K562 (cell line): Measurements from ENCODE around the gene RAD51AP1. TPM values are rescaled to one million over a fixed set of nuclear protein-coding genes. Genes with fewer than 3 reads are reported as not detected.

ENCODE experiments used
- ATAC-seq: fragments of 200-7000 bp; cut with Tn5 transposase; 3 replicates; pipeline ENCODE4 v1.9.1; 2020; ENCODE audit warnings: moderate library complexity
- BruUV-seq: library from RNA; stranded (reverse); fragments of 400-500 nt; replicated peaks from 2 replicates; lab custom pipeline; 2021; lab: Mats Ljungman, UMichigan
- CTCF ChIA-PET: fragments of 300-600 bp; formaldehyde crosslinking; extraction: SDS; loops from one replicate; lab custom pipeline; 2021; ENCODE audit warnings: low intra/inter-chr PET ratio; lab: Yijun Ruan, JAX
- POLR2A ChIA-PET: fragments of 300-600, 350-650 bp; sonication (Branson Sonifier 250); formaldehyde crosslinking; extraction: SDS; loops from one replicate; lab custom pipeline; 2021; ENCODE audit warnings: antibody characterized with exemption, inconsistent platforms; lab: Yijun Ruan, JAX
- DNase-seq, 4 experiments: peaks; one replicate each; pipeline versions ENCODE4 v3.0.0 to v3.0.0-alpha.2; 2011 to 2018; ENCODE audit warnings: low spot score in 3 of 4, mixed read lengths in 3 of 4; ENCODE audit errors: extremely low read depth in 1 of 4
- FAIRE-seq: peaks from 2 replicates; lab custom pipeline; 2011; peaks lifted over from hg19 to GRCh38; lab: Jason Lieb, UNC
- H2AFZ ChIP-seq: 2 replicates; pipeline ENCODE4 v1.6.0; 2011; ENCODE audit warnings: low read depth, low read length, control low read depth, inconsistent platforms
- H3K27ac ChIP-seq: fragments of 200-600 bp; 3 replicates; pipeline ENCODE4 v1.8.0; 2011; ENCODE audit warnings: low read depth, mild to moderate bottlenecking, control low read depth, inconsistent platforms, low read length, moderate library complexity, mixed read lengths; ENCODE audit errors: extremely low read depth
- H3K27me3 ChIP-seq, 2 experiments: fragments of 300-600 bp in 1 of 2; 2 replicates in 1 of 2; 3 replicates in 1 of 2; pipeline versions ENCODE4 v1.6.0 to v1.8.0; 2011; ENCODE audit warnings: inconsistent platforms in 2 of 2, low read length in 2 of 2, mild to moderate bottlenecking in 1 of 2, mixed read lengths in 1 of 2, moderate library complexity in 1 of 2; ENCODE audit not compliant: control insufficient read depth in 2 of 2, insufficient read depth in 2 of 2
- H3K36me3 ChIP-seq: fragments of 300-600 bp; 3 replicates; pipeline ENCODE4 v1.8.0; 2011; ENCODE audit warnings: mild to moderate bottlenecking, low read length, inconsistent platforms; ENCODE audit not compliant: control insufficient read depth, insufficient read depth
- H3K4me1 ChIP-seq, 2 experiments: fragments of 200-600 bp in 1 of 2; replicated peaks in 1 of 2; 2 replicates in 1 of 2; 3 replicates in 1 of 2; pipeline versions ENCODE4 v1.5.1 to v1.8.0; 2011; ENCODE audit warnings: inconsistent platforms in 2 of 2, low read length in 2 of 2, mild to moderate bottlenecking in 1 of 2, mixed read lengths in 1 of 2, moderate library complexity in 1 of 2; ENCODE audit not compliant: control insufficient read depth in 2 of 2, insufficient read depth in 2 of 2
- H3K4me2 ChIP-seq: 2 replicates; pipeline ENCODE4 v1.6.1; 2011; ENCODE audit warnings: low read length, control low read depth, inconsistent platforms, mixed read lengths; ENCODE audit not compliant: insufficient read depth
- H3K4me3 ChIP-seq: fragments of 200-600 bp; sonication (generic), shearing (Covaris generic); 2 replicates; pipeline ENCODE4 v1.5.1; 2016; ENCODE audit warnings: control low read depth, inconsistent platforms
- H3K79me2 ChIP-seq: fragments of 200-600 bp; 3 replicates; pipeline ENCODE4 v1.8.0; 2011; ENCODE audit warnings: low read length, inconsistent platforms; ENCODE audit not compliant: control insufficient read depth, insufficient read depth
- H3K9ac ChIP-seq, 2 experiments: 2 replicates each; pipeline versions ENCODE4 v1.6.0 to v1.6.1; 2011; ENCODE audit warnings: low read depth in 2 of 2, low read length in 2 of 2, control low read depth in 1 of 2, inconsistent platforms in 1 of 2, mild to moderate bottlenecking in 1 of 2, mixed read lengths in 1 of 2; ENCODE audit not compliant: insufficient read depth in 1 of 2
- H3K9me1 ChIP-seq: one replicate; pipeline ENCODE4 v1.6.0; 2011; ENCODE audit warnings: inconsistent platforms, mild to moderate bottlenecking, low read length, moderate library complexity; ENCODE audit not compliant: control insufficient read depth, insufficient read depth
- H3K9me3 ChIP-seq: replicated peaks from 2 replicates; pipeline ENCODE4 v1.5.1; 2011; ENCODE audit warnings: low read depth, low read length, inconsistent platforms; ENCODE audit not compliant: control insufficient read depth, insufficient read depth
- H4K20me1 ChIP-seq: replicated peaks from 2 replicates; pipeline ENCODE4 v1.6.1; 2011; ENCODE audit warnings: low read length, inconsistent platforms, mixed read lengths; ENCODE audit not compliant: control insufficient read depth, insufficient read depth
- BRCA1 ChIP-seq, 2 experiments: fragments of 450-650 bp in 1 of 2; sonication (generic) in 1 of 2; formaldehyde crosslinking in 1 of 2; IDR thresholded peaks; 2 replicates each; pipeline versions ENCODE4 v1.5.0 to v1.6.1; 2017 to 2020; ENCODE audit warnings: mild to moderate bottlenecking in 1 of 2, missing genetic modification reagents in 1 of 2
- CCNT2 ChIP-seq: IDR thresholded peaks from 2 replicates; pipeline ENCODE4 v1.6.1; 2011; ENCODE audit warnings: borderline replicate concordance, low read depth, mild to moderate bottlenecking, moderate library complexity, mixed read lengths, low read length; ENCODE audit not compliant: insufficient read length; ENCODE audit errors: extremely low read depth
- E2F3 ChIP-seq: fragments of 250-450 bp; sonication (Bioruptor Pico); IDR thresholded peaks from 2 replicates; pipeline ENCODE4 v1.4.0; 2020; ENCODE audit warnings: mild to moderate bottlenecking
- RFX7 ChIP-seq: fragments of 250-450 bp; sonication (Bioruptor Pico); IDR thresholded peaks from 2 replicates; pipeline ENCODE4 v1.5.1; 2021; ENCODE audit warnings: mild to moderate bottlenecking
- ZBTB1 ChIP-seq: sonication (generic); formaldehyde crosslinking; IDR thresholded peaks from 2 replicates; pipeline ENCODE4 v1.8.1; 2023; ENCODE audit warnings: missing genetic modification reagents, low read depth, mild to moderate bottlenecking, borderline replicate concordance
- WGBS: fragments of 100-300 bp; shearing (Covaris generic); methylation state at CpG from one replicate; pipeline ENCODE4 v1.1.6; 2016; ENCODE audit warnings: low coverage, mixed read lengths; ENCODE audit not compliant: insufficient coverage; ENCODE audit errors: missing lambda C conversion rate; 5-methylcytosine and 5-hydroxymethylcytosine counted together
- in situ Hi-C: fragments of 300-500 bp; cut with MboI; formaldehyde crosslinking; loops from 4 replicates; pipeline ENCODE4 v1.15.0; 2018; ENCODE audit warnings: inconsistent platforms, mixed read lengths
- intact Hi-C: fragments of 100-400 bp; cut with micrococcal nuclease; formaldehyde crosslinking; loops from 2 replicates; pipeline ENCODE4 v1.14.2; 2022
- polyA plus RNA-seq, 8 experiments: library from polyadenylated mRNA; depleted of rRNA in 4 of 8; stranded (reverse) in 5 of 8; unstranded in 3 of 8; fragments of >200 nt; fragmentation: Nextera tagmentation in 2 of 8; fragmentation: Illumina TruSeq in 1 of 8; extraction: Ambion mirVana in 2 of 8; extraction: Trizol in 1 of 8; gene quantifications; 2 replicates each; pipeline versions ENCODE4 v1.2.1 to v1.2.3, GENCODE V29; 2011 to 2014; ENCODE audit warnings: inconsistent platforms in 1 of 8, missing spikeins in 1 of 8
- total RNA-seq, 7 experiments: library from RNA; depleted of rRNA in 6 of 7; stranded (reverse); fragments of >200 nt in 6 of 7; fragmentation: Illumina TruSeq in 2 of 7; extraction: Trizol in 2 of 7; gene quantifications; 2 replicates each; pipeline versions ENCODE4 v1.2.1 to v1.2.3, GENCODE V29; 2011 to 2021; ENCODE audit warnings: low replicate concordance in 1 of 7
- TF ChIP-seq, protein P1 (sequence below): IDR thresholded peaks from 2 replicates; pipeline ENCODE4 v1.6.1; 2012; ENCODE audit warnings: low read depth, low read length, improper control_type of control experiment, borderline replicate concordance
- TF ChIP-seq, protein P2 (sequence below): sonication (generic); formaldehyde crosslinking; IDR thresholded peaks from 2 replicates; pipeline ENCODE4 v1.8.1; 2023; ENCODE audit warnings: missing genetic modification reagents, mild to moderate bottlenecking, borderline replicate concordance

The RAD51AP1 gene
- total and polyA plus RNA-seq, 9 of the 15 experiments (the other 6 are each of a cell fraction or from before 2014, with no cell fraction given) = 43.8 to 111 (median 89.1) TPM

DNA sequence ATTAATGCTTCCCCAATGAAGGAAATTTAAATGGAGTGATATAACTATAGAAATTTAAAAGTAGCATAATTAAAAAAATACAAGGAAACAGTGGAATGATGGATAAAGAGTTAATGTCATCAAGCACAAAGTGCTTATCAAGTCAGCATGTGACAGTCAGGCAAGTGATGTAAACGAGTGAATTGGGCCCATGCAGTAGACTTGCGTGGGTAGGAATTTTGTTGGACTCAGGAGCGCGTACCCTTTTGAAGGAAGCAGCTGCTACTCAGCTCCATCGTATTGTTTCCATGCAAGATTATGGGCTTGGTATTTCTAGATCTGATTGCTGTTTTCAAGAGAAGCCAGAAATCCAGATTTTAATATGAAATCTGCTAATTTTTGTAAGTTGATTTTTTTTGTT is 18.9 kb downstream of the RAD51AP1 start:
- no peaks in the 10 kb centered on the region for H4K20me1 ChIP-seq
- no peaks in the 10 kb centered on the region for H3K27me3 ChIP-seq
- in situ Hi-C loops (no loop called here), intact Hi-C loops (no loop called here)
- no peak overlapping the region for H3K4me2 ChIP-seq
- TF ChIP-seq, protein P1, sequence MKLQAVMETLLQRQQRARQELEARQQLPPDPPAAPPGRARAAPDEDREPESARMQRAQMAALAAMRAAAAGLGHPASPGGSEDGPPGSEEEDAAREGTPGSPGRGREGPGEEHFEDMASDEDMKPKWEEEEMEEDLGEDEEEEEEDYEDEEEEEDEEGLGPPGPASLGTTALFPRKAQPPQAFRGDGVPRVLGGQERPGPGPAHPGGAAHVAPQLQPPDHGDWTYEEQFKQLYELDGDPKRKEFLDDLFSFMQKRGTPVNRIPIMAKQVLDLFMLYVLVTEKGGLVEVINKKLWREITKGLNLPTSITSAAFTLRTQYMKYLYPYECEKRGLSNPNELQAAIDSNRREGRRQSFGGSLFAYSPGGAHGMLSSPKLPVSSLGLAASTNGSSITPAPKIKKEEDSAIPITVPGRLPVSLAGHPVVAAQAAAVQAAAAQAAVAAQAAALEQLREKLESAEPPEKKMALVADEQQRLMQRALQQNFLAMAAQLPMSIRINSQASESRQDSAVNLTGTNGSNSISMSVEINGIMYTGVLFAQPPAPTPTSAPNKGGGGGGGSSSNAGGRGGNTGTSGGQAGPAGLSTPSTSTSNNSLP = no peak
- no peak for TF ChIP-seq CCNT2
- no peak for TF ChIP-seq E2F3 (CRISPR knock-in tag)
- TF ChIP-seq, protein P2, sequence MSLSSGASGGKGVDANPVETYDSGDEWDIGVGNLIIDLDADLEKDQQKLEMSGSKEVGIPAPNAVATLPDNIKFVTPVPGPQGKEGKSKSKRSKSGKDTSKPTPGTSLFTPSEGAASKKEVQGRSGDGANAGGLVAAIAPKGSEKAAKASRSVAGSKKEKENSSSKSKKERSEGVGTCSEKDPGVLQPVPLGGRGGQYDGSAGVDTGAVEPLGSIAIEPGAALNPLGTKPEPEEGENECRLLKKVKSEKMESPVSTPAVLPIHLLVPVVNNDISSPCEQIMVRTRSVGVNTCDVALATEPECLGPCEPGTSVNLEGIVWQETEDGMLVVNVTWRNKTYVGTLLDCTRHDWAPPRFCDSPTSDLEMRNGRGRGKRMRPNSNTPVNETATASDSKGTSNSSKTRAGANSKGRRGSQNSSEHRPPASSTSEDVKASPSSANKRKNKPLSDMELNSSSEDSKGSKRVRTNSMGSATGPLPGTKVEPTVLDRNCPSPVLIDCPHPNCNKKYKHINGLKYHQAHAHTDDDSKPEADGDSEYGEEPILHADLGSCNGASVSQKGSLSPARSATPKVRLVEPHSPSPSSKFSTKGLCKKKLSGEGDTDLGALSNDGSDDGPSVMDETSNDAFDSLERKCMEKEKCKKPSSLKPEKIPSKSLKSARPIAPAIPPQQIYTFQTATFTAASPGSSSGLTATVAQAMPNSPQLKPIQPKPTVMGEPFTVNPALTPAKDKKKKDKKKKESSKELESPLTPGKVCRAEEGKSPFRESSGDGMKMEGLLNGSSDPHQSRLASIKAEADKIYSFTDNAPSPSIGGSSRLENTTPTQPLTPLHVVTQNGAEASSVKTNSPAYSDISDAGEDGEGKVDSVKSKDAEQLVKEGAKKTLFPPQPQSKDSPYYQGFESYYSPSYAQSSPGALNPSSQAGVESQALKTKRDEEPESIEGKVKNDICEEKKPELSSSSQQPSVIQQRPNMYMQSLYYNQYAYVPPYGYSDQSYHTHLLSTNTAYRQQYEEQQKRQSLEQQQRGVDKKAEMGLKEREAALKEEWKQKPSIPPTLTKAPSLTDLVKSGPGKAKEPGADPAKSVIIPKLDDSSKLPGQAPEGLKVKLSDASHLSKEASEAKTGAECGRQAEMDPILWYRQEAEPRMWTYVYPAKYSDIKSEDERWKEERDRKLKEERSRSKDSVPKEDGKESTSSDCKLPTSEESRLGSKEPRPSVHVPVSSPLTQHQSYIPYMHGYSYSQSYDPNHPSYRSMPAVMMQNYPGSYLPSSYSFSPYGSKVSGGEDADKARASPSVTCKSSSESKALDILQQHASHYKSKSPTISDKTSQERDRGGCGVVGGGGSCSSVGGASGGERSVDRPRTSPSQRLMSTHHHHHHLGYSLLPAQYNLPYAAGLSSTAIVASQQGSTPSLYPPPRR (CRISPR knock-in tag) = no peak
- no peak for TF ChIP-seq RFX7 (CRISPR knock-in tag)
- no peak for TF ChIP-seq BRCA1 (IDR thresholded peaks at IDR 0.05)
- TF ChIP-seq BRCA1 (CRISPR knock-in tag; IDR thresholded peaks at IDR 0.05) = no peak
- no peak for TF ChIP-seq ZBTB1
- FAIRE-seq = no peak
- no peak overlapping the region for H2AFZ ChIP-seq
- H3K4me1 ChIP-seq = peaks cover 6 to 11% of the 10 kb centered on the region in 2 experiments; a peak in 4 of 5 replicates
- H3K79me2 ChIP-seq = no peaks in the 10 kb centered on the region
- BruUV-seq = no TSS peak
- 88% methylated on average over 5 of the region's 5 CpGs for WGBS
- no peaks in the 10 kb centered on the region for H3K9me1 ChIP-seq
- H3K36me3 ChIP-seq = peaks cover 59% of the 10 kb centered on the region
- H3K9me3 ChIP-seq = no peaks in the 10 kb centered on the region
- ChIA-PET CTCF (no interaction called here), POLR2A (no interaction called here)
- no peak overlapping the region for H3K9ac ChIP-seq
- DNase-seq = no peak
- H3K27ac ChIP-seq = no peak overlapping the region
- no peak overlapping the region for H3K4me3 ChIP-seq
- no peak for ATAC-seq
